Measurements from ENCODE around the gene NOSTRIN.

GRCh38 chr2:168894720-168895119 lies 92.3 kb downstream of the NOSTRIN start:
- no peak for TF ChIP-seq GATA2 (IDR thresholded peaks at IDR 0.05; ENCODE audit: low read depth, low read length)
- no peak for TF ChIP-seq GATA3 (IDR thresholded peaks at IDR 0.05; ENCODE audit: low read depth, low read length)

All from SH-SY5Y (cell line).